ENCODE measurements around the gene LRRC4B. TPM values are rescaled to one million over a fixed set of nuclear protein-coding genes. Genes with fewer than 3 reads are reported as not detected.

LRRC4B gene
- total RNA-seq, 1 donor from 2014 or later = not detected

DNA sequence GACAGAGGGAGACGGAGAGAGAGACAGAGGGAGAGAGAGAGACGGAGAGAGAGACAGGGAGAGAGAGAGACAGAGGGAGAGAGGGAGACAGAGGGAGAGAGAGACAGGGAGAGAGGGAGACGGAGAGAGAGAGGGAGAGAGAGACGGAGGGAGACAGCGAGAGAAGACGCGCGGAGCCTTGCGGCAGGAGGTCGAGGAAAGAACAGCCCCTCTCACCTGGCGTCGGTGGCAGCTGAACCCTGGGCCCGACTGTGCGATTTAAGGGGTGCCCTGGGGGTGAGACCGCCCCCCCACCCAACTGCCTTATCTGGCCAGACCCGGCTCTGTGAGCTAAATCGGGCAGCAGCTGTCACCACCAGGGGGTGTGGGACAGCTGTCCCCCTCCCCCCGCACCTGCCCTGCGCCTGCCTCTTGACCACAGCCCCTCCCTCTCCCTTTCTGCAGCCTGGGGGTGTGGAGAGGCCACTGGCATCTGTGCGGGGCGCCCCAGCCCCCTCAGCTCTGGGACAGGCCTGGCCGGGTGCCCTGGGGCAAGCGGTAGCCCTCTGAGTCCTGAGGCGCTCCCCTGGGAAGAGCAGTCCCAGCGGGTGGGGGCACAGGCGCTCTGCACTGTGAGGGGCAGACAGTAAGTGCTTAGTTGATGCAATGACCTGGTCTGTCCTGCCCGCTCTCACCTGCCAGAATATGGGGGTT, 68.0 kb downstream of the LRRC4B start:
- Histone ChIP-seq H3K79me2 (ENCODE audit: insufficient read depth, low read length) (no peaks in the 10 kb centered on the region), H2AFZ (ENCODE audit: low read depth, low read length) (no peak overlapping the region), H3K9ac (ENCODE audit: low read length) (no peak overlapping the region), H3K36me3 (ENCODE audit: insufficient read depth, low read length) (no peaks in the 10 kb centered on the region), H3K4me3 (ENCODE audit: insufficient read depth, low read depth, low read length) (no peak overlapping the region), H3K4me1 (ENCODE audit: insufficient read depth, low read length) (no peaks in the 10 kb centered on the region), H3K27ac (ENCODE audit: low read depth, low read length) (no peak overlapping the region), H3K4me2 (ENCODE audit: low read length) (no peak overlapping the region), H3K9me3 (ENCODE audit: insufficient read depth, low read depth, low read length) (no peaks in the 10 kb centered on the region), H3K27me3 (ENCODE audit: insufficient read depth, low read length) (peaks cover 4% of the 10 kb centered on the region), H4K20me1 (ENCODE audit: insufficient read depth, low read length) (no peaks in the 10 kb centered on the region)
- H3K9me3 Mint-ChIP-seq (ENCODE audit: unreplicated experiment) = peaks cover 12% of the 10 kb centered on the region
- TF ChIP-seq, protein P1, sequence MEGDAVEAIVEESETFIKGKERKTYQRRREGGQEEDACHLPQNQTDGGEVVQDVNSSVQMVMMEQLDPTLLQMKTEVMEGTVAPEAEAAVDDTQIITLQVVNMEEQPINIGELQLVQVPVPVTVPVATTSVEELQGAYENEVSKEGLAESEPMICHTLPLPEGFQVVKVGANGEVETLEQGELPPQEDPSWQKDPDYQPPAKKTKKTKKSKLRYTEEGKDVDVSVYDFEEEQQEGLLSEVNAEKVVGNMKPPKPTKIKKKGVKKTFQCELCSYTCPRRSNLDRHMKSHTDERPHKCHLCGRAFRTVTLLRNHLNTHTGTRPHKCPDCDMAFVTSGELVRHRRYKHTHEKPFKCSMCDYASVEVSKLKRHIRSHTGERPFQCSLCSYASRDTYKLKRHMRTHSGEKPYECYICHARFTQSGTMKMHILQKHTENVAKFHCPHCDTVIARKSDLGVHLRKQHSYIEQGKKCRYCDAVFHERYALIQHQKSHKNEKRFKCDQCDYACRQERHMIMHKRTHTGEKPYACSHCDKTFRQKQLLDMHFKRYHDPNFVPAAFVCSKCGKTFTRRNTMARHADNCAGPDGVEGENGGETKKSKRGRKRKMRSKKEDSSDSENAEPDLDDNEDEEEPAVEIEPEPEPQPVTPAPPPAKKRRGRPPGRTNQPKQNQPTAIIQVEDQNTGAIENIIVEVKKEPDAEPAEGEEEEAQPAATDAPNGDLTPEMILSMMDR (IDR thresholded peaks at IDR 0.05; ENCODE audit: insufficient read depth, low read depth, low read length) = no peak
- TF ChIP-seq EZH2 (IDR thresholded peaks at IDR 0.05; ENCODE audit: insufficient read depth, low read length) = no peak
- DNase-seq (ENCODE audit: low read depth) (no peak), FAIRE-seq (no peak)
- no peaks in the 10 kb centered on the region for H3K27me3 Mint-ChIP-seq (ENCODE audit: low read depth, unreplicated experiment)
- H3K27ac Mint-ChIP-seq (ENCODE audit: unreplicated experiment) = no peak overlapping the region
- no peaks in the 10 kb centered on the region for H3K4me1 Mint-ChIP-seq (ENCODE audit: low read depth, unreplicated experiment)
- no peaks in the 10 kb centered on the region for H3K36me3 Mint-ChIP-seq (ENCODE audit: low read depth, unreplicated experiment)
- H3K4me3 Mint-ChIP-seq (ENCODE audit: unreplicated experiment) = no peak overlapping the region

DNA sequence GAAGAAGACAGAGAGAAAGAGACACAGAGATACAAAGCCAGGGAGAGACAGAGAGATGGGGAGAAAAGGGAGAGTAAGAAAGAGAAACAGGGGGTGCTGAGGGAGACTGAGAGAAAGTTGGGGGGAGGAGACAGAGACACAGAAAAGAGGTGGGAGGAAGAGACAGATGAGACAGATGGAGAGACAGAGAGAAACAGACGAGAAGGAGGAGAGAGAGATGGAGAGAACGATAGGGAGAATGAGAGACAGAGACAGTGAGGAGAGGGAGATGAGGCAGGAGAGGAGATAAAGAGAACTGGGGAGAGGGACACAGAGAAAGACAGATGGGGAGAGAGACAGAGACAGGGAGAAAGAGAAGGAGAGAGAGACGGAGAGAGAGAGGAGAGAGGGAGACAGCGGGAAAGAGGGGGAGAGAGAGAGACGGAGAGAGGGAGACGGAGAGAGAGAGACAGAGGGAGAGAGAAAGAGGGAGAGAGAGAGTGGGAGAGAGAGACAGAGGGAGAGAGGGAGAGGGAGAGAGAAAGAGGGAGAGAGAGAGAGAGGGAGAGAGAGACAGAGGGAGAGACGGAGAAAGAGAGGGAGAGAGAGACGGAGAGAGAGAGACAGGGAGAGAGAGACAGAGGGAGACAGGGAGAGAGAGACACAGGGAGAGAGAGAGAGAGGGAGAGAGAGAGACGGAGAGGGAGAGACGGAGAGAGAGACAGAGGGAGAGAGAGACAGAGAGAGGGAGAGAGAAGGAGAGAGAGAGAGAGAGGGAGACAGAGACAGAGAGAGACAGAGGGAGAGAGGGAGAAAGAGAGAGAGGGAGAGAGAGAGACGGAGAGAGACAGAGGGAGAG, 69.8 kb downstream of the LRRC4B start:
- Histone ChIP-seq H3K79me2 (ENCODE audit: insufficient read depth, low read length) (no peaks in the 10 kb centered on the region), H3K9ac (ENCODE audit: low read length) (no peak overlapping the region), H3K4me3 (ENCODE audit: insufficient read depth, low read depth, low read length) (no peak overlapping the region), H3K36me3 (ENCODE audit: insufficient read depth, low read length) (no peaks in the 10 kb centered on the region), H3K27me3 (ENCODE audit: insufficient read depth, low read length) (peaks cover 7% of the 10 kb centered on the region), H3K27ac (ENCODE audit: low read depth, low read length) (no peak overlapping the region), H3K4me2 (ENCODE audit: low read length) (no peak overlapping the region), H2AFZ (ENCODE audit: low read depth, low read length) (no peak overlapping the region), H3K4me1 (ENCODE audit: insufficient read depth, low read length) (no peaks in the 10 kb centered on the region), H3K9me3 (ENCODE audit: insufficient read depth, low read depth, low read length) (no peaks in the 10 kb centered on the region), H4K20me1 (ENCODE audit: insufficient read depth, low read length) (no peaks in the 10 kb centered on the region)
- H3K4me3 Mint-ChIP-seq (ENCODE audit: unreplicated experiment) = no peak overlapping the region
- no peak for DNase-seq (ENCODE audit: low read depth)
- H3K36me3 Mint-ChIP-seq (ENCODE audit: low read depth, unreplicated experiment) = no peaks in the 10 kb centered on the region
- H3K27ac Mint-ChIP-seq (ENCODE audit: unreplicated experiment) = no peak overlapping the region
- no peaks in the 10 kb centered on the region for H3K4me1 Mint-ChIP-seq (ENCODE audit: low read depth, unreplicated experiment)
- peaks cover 16% of the 10 kb centered on the region for H3K9me3 Mint-ChIP-seq (ENCODE audit: unreplicated experiment)
- no peak for FAIRE-seq
- no peaks in the 10 kb centered on the region for H3K27me3 Mint-ChIP-seq (ENCODE audit: low read depth, unreplicated experiment)
- TF ChIP-seq EZH2 (IDR thresholded peaks at IDR 0.05; ENCODE audit: insufficient read depth, low read length) = no peak
- TF ChIP-seq, protein P1 (IDR thresholded peaks at IDR 0.05; ENCODE audit: insufficient read depth, low read depth, low read length) = no peak

Data from astrocyte (in vitro differentiated cells and primary cell).